Mucosa of stomach (tissue), 1 donor: ENCODE data around the gene TERB2.
"Not testable (repeated sequence)": the region's sequence is repeated elsewhere in the genome, so short reads cannot be mapped to it uniquely, and the experiment has no call there.

ENCODE experiments used
- H3K27me3 ChIP-seq: one replicate; pipeline ENCODE4 v1.7.0; 2013; ENCODE audit warnings: mild to moderate bottlenecking, low read length; ENCODE audit not compliant: control insufficient read depth, insufficient read depth
- H3K36me3 ChIP-seq: one replicate; pipeline ENCODE4 v1.7.0; 2013; ENCODE audit warnings: low read length; ENCODE audit not compliant: control insufficient read depth, insufficient read depth
- H3K4me1 ChIP-seq: one replicate; pipeline ENCODE4 v1.7.0; 2013; ENCODE audit warnings: mild to moderate bottlenecking, low read length; ENCODE audit not compliant: control insufficient read depth, insufficient read depth
- H3K4me3 ChIP-seq: one replicate; pipeline ENCODE4 v1.7.0; 2013; ENCODE audit warnings: low read length
- H3K9ac ChIP-seq: one replicate; pipeline ENCODE4 v1.7.0; 2013; ENCODE audit warnings: mild to moderate bottlenecking, low read length, moderate library complexity
- H3K9me3 ChIP-seq: one replicate; pipeline ENCODE4 v1.7.0; 2013; ENCODE audit warnings: mild to moderate bottlenecking, low read length, moderate library complexity; ENCODE audit not compliant: control insufficient read depth
- donor health status: Pancreatic carcinoma.

The TERB2 gene

GRCh38 chr15:45015114-45015513 lies 58.6 kb downstream of the TERB2 start:
- H3K9me3 ChIP-seq, H3K4me1 ChIP-seq, H3K27me3 ChIP-seq, H3K4me3 ChIP-seq, H3K36me3 ChIP-seq, H3K9ac ChIP-seq: not testable (repeated sequence)

DNA sequence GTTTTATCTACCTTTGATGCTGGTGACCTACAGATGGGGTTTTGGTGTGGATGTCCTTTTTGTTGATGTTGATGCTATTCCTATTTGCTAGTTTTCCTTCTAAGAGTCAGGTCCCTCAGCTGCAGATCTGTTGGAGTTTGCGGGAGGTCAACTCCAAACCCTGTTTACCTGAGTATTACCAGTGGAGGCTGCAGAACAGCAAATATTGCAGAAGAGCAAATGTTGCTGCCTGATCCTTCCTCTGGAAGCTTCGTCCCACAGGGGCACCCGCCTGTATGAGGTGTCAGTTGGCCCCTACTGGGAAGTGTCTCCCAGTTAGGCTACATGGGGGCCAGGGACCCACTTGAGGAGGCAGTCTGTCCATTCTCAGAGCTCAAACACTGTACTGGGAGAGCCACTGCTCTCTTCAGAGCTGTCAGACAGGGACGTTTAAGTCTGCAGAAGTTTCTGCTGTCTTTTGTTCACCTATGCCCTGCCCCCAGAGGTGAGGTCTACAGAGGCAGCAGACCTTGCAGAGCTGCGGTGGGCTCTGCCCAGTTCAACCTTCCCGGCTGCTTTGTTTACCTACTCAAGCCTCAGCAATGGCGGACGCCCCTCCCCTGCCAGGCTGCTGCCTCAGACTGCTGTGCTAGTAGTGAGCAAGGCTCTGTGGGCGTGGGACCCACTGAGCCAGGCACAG lies 63.9 kb downstream of the TERB2 start:
- peaks cover 18% of the 10 kb centered on the region for H3K4me1 ChIP-seq
- not testable (repeated sequence) for H3K9me3 ChIP-seq, H3K27me3 ChIP-seq, H3K4me3 ChIP-seq, H3K36me3 ChIP-seq, H3K9ac ChIP-seq

- H3K9ac ChIP-seq, H3K4me3 ChIP-seq, H3K9me3 ChIP-seq, H3K27me3 ChIP-seq, H3K36me3 ChIP-seq: not testable (repeated sequence)
- peaks cover 18% of the 10 kb centered on the region for H3K4me1 ChIP-seq
Observed at GRCh38 chr15:45020901-45021259, 64.4 kb downstream of the TERB2 start.

DNA sequence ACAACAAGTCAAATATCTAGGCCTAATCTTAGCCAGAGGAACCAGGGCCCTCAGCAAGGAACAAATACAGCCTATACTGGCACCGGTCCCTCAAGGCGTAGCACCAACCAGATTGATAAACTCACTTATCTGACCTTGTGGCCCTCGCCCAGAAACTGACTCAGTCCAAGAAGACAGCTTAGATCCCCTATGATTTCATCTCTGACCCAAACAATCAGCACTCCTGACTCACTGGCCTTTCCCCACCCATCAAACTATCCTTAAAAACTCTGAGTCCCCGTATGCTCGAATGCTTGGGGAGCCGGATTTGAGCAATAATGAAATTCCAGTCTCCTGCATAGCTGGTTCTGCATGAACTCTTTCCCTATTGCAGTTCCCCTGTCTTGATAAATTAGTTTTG lies 64.9 kb downstream of the TERB2 start:
- Histone ChIP-seq H3K27me3 (no peaks in the 10 kb centered on the region), H3K4me1 (peaks cover 20% of the 10 kb centered on the region), H3K9me3 (no peaks in the 10 kb centered on the region), H3K36me3 (no peaks in the 10 kb centered on the region), H3K4me3 (no peak overlapping the region), H3K9ac (no peak overlapping the region)

DNA sequence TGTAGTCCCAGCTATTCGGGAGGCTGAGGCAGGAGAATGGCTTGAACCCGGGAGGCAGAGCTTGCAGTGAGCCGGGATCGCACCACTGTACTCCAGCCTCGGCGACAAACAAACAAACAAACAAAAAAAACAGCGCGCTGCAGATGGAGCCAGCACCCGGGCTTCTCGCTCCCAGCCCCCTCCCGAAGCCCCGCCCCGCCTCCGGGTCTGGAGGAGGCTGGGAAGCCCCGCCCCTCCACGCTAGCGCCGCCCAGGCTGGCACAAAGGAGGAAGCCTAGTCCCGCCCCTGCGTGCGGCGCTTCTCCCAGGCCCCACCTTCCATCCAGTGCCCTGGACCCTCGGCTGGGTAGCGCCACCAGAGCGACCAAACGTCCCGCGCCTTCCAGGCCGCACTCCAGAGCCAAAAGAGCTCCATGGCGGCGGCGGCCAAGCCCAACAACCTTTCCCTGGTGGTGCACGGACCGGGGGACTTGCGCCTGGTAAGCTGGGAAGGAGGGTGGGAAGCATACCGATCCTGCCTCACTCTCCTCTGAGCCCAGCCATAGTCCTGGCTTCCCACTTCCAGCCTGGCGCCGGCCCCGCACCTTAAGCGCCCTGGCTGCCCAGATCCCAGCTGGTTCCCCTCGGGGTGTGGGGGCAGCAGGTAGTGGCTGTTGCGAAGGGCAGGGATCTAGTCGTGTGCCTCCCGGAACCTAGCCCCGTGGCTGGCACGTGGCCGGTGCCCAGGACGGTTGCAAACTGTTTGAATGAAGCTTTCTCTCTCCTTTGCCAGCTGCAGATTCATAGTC lies 66.6 kb downstream of the TERB2 start, which contains the start of gene SORD:
SORD (plus strand) TSS at position 325 of the 788 bp plus-strand sequence; CDS start at position 414, 89 bp downstream.
- H3K4me1 ChIP-seq = peaks cover 31% of the 10 kb centered on the region
- H3K4me3 ChIP-seq = peak within 1 kb of the TSS; percentile 85
- peak within 1 kb of the TSS; percentile 83 for H3K9ac ChIP-seq
- H3K27me3 ChIP-seq = no peaks in the 10 kb centered on the region
- H3K36me3 ChIP-seq = no peaks in the 10 kb centered on the region
- H3K9me3 ChIP-seq = no peaks in the 10 kb centered on the region

GRCh38 chr15:45023659-45024225 lies 67.3 kb downstream of the TERB2 start:
- Histone ChIP-seq H3K4me1 (peaks cover 31% of the 10 kb centered on the region), H3K9ac (peak overlapping the region; percentile 83), H3K27me3 (no peaks in the 10 kb centered on the region), H3K36me3 (no peaks in the 10 kb centered on the region), H3K4me3 (peak overlapping the region; percentile 85), H3K9me3 (no peaks in the 10 kb centered on the region)

- H3K9ac ChIP-seq, H3K27me3 ChIP-seq, H3K36me3 ChIP-seq, H3K4me3 ChIP-seq, H3K9me3 ChIP-seq: not testable (repeated sequence)
- peaks cover 31% of the 10 kb centered on the region for H3K4me1 ChIP-seq
Observed at GRCh38 chr15:45024649-45025048, 68.2 kb downstream of the TERB2 start.

GRCh38 chr15:45025627-45026026 lies 69.1 kb downstream of the TERB2 start:
- peaks cover 28% of the 10 kb centered on the region for H3K4me1 ChIP-seq
- not testable (repeated sequence) for H3K4me3 ChIP-seq, H3K27me3 ChIP-seq, H3K9ac ChIP-seq, H3K36me3 ChIP-seq, H3K9me3 ChIP-seq

GRCh38 chr15:45026651-45027190 lies 70.2 kb downstream of the TERB2 start:
- Histone ChIP-seq H3K9me3 (no peaks in the 10 kb centered on the region), H3K4me1 (peaks cover 24% of the 10 kb centered on the region), H3K27me3 (no peaks in the 10 kb centered on the region), H3K36me3 (no peaks in the 10 kb centered on the region), H3K9ac (no peak overlapping the region), H3K4me3 (no peak overlapping the region)

DNA sequence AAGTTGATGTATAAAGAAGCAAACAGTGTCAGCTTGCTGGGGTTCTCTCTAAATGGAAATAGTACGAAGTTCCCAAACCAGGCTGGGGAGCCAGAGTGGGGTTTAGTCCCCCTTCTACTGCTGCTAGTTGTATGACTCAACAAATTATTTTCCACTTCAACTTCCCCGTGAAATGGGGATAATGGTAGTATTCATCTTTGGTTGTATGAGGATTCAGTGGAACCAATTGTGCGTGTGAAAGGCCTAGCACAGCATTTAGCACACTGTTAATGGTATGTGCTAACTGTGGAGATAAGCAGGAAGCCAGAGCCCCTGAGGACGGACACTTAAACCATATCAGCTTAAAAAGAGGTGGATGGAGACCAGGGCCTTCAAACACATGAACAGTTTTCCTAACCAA lies 70.7 kb downstream of the TERB2 start:
- Histone ChIP-seq H3K36me3 (no peaks in the 10 kb centered on the region), H3K4me3 (no peak overlapping the region), H3K9ac (no peak overlapping the region), H3K4me1 (peaks cover 24% of the 10 kb centered on the region), H3K9me3 (no peaks in the 10 kb centered on the region), H3K27me3 (no peaks in the 10 kb centered on the region)
